GM21360 (cell line): ENCODE measurements around the gene PTPRN2.

Experiments used
- ATAC-seq: cut with Tn5 transposase; IDR thresholded peaks from one replicate; pipeline ENCODE4 v1.9.1; 2021; ENCODE audit warnings: mild to moderate bottlenecking, moderate library complexity; ENCODE audit not compliant: unreplicated experiment

PTPRN2 gene

DNA sequence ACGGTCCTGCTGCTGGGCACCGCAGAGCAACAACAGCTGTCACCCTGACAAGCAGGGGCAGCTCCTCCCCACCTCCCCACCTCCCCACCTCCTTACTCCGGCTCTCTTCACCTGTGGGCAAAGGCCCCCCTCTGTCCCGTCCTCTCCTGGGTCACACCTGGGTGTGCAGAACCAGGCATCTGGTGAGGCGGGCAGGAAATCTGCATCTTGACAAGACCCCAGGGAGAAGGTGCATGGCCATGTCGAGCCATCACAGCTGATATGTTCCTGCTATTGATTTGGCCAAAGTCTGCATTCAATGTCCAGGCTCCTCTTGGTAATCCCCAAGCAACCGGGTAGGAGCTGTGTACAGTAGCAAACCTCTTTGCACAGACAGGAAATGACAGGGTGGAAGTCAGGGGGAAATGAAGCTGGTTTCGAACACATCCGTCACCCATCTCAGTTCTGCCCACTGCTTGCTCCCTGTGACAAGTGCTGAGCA, 696.7 kb downstream of the PTPRN2 start:
- ATAC-seq = no peak

DNA sequence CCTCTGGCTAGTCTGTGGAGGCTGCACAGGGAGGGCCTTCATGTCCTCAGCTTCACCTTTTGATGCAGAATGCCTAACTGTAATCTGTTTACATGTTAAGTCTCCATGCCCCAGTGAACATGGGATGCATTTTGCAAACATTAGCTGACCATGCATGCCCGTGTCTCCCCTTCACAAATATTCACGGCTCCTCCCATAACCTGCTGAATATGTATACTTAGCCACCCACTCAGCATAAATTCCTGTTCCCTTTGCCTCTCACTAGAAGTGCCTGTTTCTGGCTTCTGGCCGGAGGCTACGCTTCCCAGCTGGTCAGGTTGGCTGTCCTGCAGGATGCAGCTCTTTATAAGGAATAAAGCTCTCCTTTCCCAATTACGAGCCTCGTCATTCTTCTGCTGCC, 698.1 kb downstream of the PTPRN2 start:
- no peak for ATAC-seq

DNA sequence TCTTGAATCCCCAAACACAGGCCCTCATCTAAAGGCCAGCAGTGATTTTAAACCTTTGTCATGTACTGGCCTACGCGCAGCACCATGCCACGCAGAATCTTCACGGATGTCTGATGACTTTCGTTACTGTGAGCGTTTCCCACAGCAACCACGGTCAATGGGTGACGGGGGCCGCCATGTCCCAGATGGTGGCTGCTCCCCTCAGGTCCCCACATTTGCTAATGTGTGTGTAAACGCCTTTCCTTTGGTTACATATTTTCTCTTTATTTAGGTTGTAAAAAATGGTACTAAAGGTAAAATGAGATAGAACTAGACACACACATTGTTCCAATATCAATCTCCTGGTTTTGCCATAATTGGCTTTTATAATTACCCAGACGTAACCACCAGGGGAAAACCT, 699.0 kb downstream of the PTPRN2 start:
- no peak for ATAC-seq

- no peak for ATAC-seq
Measured at GRCh38 chr7:157887400-157887799, 700.2 kb downstream of the PTPRN2 start.

DNA sequence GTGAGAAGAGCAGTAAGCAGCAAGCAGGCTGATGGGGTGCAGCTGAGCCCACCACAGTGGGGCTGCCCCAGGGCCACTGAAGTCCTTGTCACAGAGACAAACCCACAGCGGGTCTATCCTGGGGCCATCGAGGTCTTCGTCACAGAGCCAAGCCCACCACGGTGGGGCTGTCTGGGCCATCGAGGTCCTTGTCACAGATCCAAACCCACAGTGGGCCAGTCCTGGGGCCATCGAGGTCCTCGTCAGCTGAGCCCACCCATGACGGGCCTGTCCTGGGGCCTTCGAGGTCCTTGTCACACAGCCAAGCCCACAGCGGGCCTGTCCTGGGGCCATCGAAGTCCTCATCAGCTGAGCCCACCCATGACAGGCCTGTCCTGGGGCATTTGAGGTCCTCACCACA, 700.9 kb downstream of the PTPRN2 start:
- ATAC-seq = no peak

DNA sequence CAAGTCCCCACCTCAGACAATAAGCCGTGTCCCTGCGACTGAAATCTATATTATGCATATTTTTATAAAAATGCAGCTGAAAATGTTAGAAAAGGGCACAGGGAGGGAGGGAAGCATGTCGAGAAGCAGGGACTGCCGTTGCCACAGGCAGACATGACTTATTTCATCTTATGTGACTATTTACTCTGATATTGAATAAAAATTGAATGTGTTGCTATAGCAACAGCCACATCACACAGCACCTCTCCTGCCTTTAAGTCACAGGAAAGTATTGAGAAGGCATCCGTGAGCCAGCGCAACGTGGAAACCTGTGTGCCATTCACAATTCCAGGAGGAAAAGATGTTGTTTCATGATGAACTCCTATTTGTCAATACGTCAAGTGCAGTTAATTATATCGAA, 701.4 kb downstream of the PTPRN2 start:
- ATAC-seq = no peak

DNA sequence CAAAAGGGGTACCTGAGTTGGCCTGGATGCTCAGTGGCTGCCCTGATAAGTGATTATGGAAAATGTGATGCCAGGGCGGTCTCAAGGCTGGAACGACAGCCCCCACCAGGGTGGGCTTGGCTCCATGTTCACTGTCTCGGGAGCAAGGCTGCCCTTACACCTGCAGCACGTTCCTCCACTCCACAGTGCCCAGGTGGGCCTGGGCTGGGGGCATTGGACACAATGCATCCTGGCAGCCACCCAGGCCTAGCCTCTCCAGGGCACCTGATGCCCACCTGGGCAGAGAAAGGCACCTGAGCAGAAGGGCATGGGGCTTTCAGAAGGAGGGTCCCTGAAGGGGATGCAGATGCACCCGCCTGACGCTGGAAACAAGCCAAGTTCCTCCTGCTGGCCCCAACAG, 702.5 kb downstream of the PTPRN2 start:
- no peak for ATAC-seq

- no peak for ATAC-seq
Measured at GRCh38 chr7:157884461-157885062, 703.1 kb downstream of the PTPRN2 start.

DNA sequence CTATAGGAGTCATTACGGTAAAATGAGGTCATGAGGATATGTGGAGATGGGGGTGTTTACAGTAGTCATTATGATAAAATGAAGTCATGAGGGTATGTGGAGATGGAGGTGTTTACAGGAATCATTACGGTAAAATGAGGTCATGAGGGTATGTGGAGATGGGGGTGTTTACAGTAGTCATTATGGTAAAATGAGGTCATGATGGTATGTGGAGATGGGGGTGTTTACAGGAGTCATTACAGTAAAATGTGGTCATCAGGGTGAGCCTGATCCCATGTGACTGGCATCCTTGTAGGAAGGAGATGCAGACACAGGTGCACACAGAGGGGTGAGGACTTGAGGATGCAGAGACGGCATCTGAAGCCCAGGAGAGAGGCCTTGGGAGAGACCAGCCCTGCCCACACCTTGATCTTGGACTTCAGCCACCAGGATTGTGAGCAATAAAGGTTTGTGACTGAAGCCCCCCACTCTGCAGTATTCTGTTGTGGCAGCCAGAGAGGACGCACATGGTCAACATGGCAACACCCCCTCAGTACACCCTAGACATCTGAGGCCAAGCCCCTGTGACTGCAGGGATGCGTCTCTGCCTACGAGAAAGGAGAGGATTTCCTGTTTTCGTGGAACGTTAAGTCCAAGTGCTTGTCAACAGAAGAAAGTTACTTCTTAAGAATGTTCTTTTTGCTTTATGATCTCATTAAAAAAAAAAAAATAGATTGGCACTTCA, 706.4 kb downstream of the PTPRN2 start:
- no peak for ATAC-seq

DNA sequence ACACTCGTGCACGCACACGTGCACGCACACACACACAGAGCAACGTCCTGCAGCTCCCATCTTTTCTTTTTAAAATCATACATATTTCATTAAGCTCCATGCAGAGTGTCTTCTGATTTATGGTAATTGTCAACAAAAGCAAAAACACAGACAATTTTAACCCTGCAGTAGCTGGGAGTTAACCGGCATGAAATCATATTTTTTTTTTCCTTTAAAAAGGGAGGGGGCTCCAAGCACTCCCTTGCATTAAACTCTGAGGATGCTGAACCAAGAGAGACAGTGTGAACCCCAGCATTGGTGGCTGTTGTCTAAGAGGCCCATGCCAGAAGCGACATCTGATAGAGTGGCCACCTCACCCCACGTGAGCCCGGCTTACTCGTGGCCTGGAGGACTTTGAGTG, 708.2 kb downstream of the PTPRN2 start:
- ATAC-seq = no peak

- ATAC-seq = no peak
Measured at GRCh38 chr7:157877298-157878090, 710.1 kb downstream of the PTPRN2 start.

DNA sequence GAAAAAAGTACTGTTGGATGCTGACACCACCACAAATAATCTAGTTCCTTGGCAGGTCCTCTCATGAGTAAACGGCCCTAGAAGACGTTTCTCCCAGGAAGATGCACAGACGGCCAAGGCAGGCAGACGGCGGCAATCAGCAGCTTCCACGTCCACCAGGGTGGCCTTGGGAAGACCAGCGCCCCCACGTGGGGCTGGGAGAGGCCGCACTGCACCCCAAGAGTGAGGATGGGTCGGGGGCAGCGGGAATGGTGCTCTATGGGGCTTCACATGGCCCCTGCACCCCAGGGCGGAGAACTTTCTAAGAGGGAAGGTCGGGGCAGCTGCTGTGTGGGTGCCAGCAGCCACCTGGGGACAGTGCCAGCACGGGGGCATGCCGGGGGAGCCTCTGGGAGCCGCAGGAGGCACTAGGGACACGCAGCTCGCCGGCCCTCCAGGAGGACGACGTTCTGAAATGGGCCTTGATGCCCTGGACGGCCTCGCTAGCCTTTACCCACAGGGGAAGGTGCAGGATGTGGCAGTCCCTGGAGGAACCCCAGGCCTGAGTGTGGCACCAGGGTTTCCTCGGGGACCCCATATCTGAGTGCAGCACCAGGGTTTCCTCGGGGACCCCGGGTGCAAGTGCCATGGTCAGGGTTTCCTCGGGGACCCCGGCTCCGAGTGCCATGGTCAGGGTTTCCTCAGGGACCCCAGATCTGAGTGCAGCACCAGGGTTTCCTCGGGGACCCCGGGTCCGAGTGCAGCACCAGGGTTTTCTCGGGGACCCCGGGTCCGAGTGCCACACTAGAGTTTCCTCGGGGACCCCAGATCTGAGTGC, 710.9 kb downstream of the PTPRN2 start:
- ATAC-seq = no peak

- ATAC-seq = no peak
Measured at GRCh38 chr7:157875230-157876179, 712.1 kb downstream of the PTPRN2 start.

- no peak for ATAC-seq
Measured at GRCh38 chr7:157874870-157875229, 712.8 kb downstream of the PTPRN2 start.

DNA sequence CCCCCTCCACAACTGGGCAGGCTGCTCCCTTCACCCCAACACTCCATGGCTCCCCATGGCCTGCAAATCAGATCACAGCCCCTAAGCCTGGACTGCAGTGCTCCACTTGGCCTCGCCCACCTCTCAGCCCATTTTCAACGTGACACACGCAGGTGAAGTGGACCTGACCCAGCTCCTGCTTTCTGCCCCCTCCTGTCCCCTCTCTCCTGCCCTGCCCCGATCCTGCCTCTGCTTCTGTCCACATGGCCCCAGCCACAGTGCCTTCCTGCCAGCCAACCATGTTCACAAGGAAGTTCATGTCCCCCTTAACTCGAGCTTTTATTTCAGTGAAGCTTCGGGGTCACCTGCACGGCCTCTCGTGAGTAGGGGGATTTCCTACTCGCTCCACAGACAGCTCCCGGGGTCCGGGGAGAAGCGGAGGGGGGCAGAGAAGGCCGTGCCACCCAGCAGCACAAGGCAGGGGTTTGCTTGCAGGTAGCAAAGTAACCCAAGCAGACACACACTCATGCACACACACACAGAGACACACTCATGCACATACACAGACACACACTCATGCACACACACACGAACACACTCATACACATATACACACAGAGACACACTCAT, 713.3 kb downstream of the PTPRN2 start:
- ATAC-seq = no peak

GRCh38 chr7:157873664-157874063, 714.0 kb downstream of the PTPRN2 start:
- no peak for ATAC-seq

GRCh38 chr7:157873181-157873580, 714.4 kb downstream of the PTPRN2 start:
- ATAC-seq = no peak

GRCh38 chr7:157872447-157872846, 715.2 kb downstream of the PTPRN2 start:
- no peak for ATAC-seq

DNA sequence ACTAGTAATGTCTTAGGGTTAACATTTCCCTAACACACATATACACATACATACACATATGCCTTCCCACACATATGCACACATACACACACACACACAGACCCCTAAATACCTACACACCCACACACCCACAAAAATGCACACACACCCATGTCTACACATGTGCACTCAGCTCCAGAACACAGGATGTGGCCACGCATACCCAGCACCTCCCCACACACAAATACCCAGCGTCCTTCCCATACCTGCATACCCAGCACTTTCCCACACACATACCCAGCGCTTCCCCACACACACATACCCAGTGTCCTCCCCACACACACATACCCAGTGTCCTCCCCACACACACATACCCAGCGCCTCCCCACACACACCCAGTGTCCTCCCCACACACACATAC, 715.9 kb downstream of the PTPRN2 start:
- ATAC-seq = no peak
